Measurements from ENCODE around the gene MOV10L1. TPM values are rescaled to one million over a fixed set of nuclear protein-coding genes. Genes with fewer than 3 reads are reported as not detected.

MOV10L1 gene
- total and polyA plus RNA-seq, 9 of the 15 experiments (the other 6 are each of a cell fraction or from before 2014, with no cell fraction given), result 0.06 to 0.43 (median 0.15) TPM

DNA sequence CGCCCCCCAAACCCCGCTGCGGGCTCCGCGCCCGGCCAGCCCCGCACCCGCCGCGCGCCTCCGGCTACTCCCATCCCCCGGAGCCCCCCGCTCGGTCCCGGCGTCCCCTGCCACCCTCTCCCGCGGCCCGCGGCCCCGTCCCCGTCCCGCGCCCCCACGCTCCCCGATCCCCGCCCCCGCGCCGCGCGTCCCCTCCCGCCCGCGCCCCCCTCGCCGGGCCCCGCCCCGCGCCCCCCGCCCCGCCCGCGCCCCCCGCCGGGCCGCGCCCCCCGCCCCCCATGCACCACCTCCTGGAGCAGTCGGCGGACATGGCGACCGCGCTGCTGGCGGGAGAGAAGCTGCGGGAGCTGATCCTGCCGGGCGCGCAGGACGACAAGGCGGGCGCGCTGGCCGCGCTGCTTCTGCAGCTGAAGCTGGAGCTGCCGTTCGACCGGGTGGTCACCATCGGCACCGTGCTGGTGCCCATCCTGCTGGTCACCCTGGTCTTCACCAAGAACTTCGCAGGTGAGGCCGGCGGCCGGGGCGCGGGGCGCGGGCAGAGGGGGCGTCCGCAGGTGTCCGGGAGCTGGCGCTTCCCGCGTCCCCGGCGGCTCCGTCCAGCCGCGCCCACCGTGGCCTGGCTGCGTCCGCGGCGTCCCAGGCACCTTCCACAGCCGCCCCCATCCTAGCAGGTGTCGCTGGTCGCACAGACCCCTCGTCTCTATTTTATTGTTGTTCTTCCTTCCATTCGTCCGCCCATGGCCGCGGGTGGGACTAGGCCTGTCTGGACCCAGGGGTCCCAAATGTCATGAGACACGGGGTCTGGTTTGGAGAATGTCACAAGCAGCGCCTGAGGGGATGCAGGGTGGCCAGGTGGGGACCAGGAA is 80.9 kb downstream of the MOV10L1 start, which contains the start of gene PANX2 (continued):
- TF ChIP-seq, protein P1, sequence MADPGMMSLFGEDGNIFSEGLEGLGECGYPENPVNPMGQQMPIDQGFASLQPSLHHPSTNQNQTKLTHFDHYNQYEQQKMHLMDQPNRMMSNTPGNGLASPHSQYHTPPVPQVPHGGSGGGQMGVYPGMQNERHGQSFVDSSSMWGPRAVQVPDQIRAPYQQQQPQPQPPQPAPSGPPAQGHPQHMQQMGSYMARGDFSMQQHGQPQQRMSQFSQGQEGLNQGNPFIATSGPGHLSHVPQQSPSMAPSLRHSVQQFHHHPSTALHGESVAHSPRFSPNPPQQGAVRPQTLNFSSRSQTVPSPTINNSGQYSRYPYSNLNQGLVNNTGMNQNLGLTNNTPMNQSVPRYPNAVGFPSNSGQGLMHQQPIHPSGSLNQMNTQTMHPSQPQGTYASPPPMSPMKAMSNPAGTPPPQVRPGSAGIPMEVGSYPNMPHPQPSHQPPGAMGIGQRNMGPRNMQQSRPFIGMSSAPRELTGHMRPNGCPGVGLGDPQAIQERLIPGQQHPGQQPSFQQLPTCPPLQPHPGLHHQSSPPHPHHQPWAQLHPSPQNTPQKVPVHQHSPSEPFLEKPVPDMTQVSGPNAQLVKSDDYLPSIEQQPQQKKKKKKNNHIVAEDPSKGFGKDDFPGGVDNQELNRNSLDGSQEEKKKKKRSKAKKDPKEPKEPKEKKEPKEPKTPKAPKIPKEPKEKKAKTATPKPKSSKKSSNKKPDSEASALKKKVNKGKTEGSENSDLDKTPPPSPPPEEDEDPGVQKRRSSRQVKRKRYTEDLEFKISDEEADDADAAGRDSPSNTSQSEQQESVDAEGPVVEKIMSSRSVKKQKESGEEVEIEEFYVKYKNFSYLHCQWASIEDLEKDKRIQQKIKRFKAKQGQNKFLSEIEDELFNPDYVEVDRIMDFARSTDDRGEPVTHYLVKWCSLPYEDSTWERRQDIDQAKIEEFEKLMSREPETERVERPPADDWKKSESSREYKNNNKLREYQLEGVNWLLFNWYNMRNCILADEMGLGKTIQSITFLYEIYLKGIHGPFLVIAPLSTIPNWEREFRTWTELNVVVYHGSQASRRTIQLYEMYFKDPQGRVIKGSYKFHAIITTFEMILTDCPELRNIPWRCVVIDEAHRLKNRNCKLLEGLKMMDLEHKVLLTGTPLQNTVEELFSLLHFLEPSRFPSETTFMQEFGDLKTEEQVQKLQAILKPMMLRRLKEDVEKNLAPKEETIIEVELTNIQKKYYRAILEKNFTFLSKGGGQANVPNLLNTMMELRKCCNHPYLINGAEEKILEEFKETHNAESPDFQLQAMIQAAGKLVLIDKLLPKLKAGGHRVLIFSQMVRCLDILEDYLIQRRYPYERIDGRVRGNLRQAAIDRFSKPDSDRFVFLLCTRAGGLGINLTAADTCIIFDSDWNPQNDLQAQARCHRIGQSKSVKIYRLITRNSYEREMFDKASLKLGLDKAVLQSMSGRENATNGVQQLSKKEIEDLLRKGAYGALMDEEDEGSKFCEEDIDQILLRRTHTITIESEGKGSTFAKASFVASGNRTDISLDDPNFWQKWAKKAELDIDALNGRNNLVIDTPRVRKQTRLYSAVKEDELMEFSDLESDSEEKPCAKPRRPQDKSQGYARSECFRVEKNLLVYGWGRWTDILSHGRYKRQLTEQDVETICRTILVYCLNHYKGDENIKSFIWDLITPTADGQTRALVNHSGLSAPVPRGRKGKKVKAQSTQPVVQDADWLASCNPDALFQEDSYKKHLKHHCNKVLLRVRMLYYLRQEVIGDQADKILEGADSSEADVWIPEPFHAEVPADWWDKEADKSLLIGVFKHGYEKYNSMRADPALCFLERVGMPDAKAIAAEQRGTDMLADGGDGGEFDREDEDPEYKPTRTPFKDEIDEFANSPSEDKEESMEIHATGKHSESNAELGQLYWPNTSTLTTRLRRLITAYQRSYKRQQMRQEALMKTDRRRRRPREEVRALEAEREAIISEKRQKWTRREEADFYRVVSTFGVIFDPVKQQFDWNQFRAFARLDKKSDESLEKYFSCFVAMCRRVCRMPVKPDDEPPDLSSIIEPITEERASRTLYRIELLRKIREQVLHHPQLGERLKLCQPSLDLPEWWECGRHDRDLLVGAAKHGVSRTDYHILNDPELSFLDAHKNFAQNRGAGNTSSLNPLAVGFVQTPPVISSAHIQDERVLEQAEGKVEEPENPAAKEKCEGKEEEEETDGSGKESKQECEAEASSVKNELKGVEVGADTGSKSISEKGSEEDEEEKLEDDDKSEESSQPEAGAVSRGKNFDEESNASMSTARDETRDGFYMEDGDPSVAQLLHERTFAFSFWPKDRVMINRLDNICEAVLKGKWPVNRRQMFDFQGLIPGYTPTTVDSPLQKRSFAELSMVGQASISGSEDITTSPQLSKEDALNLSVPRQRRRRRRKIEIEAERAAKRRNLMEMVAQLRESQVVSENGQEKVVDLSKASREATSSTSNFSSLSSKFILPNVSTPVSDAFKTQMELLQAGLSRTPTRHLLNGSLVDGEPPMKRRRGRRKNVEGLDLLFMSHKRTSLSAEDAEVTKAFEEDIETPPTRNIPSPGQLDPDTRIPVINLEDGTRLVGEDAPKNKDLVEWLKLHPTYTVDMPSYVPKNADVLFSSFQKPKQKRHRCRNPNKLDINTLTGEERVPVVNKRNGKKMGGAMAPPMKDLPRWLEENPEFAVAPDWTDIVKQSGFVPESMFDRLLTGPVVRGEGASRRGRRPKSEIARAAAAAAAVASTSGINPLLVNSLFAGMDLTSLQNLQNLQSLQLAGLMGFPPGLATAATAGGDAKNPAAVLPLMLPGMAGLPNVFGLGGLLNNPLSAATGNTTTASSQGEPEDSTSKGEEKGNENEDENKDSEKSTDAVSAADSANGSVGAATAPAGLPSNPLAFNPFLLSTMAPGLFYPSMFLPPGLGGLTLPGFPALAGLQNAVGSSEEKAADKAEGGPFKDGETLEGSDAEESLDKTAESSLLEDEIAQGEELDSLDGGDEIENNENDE (IDR thresholded peaks at IDR 0.05; ENCODE audit: low read depth, low read length), result no peak
- TF ChIP-seq DACH1 (IDR thresholded peaks at IDR 0.05; ENCODE audit: partially characterized antibody) (no peak), SP1 (CRISPR knock-in tag; IDR thresholded peaks at IDR 0.05) (no peak), CREB5 (CRISPR knock-in tag; IDR thresholded peaks at IDR 0.05) (no peak), ADNP (tag; IDR thresholded peaks at IDR 0.05) (no peak)
- TF ChIP-seq, protein P2, sequence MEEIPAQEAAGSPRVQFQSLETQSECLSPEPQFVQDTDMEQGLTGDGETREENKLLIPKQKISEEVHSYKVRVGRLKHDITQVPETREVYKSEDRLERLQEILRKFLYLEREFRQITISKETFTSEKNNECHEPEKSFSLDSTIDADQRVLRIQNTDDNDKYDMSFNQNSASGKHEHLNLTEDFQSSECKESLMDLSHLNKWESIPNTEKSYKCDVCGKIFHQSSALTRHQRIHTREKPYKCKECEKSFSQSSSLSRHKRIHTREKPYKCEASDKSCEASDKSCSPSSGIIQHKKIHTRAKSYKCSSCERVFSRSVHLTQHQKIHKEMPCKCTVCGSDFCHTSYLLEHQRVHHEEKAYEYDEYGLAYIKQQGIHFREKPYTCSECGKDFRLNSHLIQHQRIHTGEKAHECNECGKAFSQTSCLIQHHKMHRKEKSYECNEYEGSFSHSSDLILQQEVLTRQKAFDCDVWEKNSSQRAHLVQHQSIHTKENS (CRISPR knock-in tag; IDR thresholded peaks at IDR 0.05), result no peak
- TF ChIP-seq, protein P3, sequence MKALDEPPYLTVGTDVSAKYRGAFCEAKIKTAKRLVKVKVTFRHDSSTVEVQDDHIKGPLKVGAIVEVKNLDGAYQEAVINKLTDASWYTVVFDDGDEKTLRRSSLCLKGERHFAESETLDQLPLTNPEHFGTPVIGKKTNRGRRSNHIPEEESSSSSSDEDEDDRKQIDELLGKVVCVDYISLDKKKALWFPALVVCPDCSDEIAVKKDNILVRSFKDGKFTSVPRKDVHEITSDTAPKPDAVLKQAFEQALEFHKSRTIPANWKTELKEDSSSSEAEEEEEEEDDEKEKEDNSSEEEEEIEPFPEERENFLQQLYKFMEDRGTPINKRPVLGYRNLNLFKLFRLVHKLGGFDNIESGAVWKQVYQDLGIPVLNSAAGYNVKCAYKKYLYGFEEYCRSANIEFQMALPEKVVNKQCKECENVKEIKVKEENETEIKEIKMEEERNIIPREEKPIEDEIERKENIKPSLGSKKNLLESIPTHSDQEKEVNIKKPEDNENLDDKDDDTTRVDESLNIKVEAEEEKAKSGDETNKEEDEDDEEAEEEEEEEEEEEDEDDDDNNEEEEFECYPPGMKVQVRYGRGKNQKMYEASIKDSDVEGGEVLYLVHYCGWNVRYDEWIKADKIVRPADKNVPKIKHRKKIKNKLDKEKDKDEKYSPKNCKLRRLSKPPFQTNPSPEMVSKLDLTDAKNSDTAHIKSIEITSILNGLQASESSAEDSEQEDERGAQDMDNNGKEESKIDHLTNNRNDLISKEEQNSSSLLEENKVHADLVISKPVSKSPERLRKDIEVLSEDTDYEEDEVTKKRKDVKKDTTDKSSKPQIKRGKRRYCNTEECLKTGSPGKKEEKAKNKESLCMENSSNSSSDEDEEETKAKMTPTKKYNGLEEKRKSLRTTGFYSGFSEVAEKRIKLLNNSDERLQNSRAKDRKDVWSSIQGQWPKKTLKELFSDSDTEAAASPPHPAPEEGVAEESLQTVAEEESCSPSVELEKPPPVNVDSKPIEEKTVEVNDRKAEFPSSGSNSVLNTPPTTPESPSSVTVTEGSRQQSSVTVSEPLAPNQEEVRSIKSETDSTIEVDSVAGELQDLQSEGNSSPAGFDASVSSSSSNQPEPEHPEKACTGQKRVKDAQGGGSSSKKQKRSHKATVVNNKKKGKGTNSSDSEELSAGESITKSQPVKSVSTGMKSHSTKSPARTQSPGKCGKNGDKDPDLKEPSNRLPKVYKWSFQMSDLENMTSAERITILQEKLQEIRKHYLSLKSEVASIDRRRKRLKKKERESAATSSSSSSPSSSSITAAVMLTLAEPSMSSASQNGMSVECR (CRISPR knock-in tag; IDR thresholded peaks at IDR 0.05), result no peak

Measured in K562 (cell line).